GM12873 (cell line): ENCODE results near the gene SOX15.
A peak's percentile ranks its signal among the peaks of the same experiment; 100 is the strongest.

Source experiments
- TF ChIP-seq, protein P1 (sequence below): IDR thresholded peaks from 2 replicates; pipeline ENCODE4 v1.5.1; 2012; ENCODE audit warnings: low read depth, mild to moderate bottlenecking, moderate library complexity, low read length, control low read depth; ENCODE audit not compliant: insufficient read depth; ENCODE audit errors: missing control alignments

The SOX15 gene

DNA sequence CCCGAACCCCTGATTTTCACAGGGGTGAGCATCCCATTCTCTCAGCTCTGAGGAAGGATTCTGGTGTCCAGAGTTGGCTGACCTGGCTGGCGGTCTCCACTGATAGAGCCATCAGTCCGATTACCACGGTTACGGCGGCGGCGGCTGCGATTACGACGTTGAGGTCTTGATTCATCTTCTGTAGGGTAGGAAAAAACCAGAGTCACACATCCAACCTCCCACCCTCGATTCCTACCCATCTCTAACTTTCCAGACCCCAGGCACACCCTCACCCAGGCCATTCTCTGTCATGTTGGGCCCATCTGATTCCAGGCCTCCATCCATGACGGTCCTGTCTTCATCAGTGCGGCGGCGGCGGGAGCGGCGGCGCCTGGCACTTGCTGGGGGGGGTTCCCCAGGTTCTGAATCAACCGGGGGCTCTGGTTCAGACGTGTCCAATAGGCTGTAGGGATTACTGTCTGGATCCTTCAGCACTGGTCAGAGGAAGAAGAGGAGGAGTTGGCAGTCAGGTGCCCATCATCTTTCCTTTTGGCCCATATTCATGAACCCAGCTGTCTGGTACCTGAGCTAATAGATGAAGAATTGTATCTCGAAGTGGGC, 2.6 kb upstream of the SOX15 start:
- TF ChIP-seq, protein P1, sequence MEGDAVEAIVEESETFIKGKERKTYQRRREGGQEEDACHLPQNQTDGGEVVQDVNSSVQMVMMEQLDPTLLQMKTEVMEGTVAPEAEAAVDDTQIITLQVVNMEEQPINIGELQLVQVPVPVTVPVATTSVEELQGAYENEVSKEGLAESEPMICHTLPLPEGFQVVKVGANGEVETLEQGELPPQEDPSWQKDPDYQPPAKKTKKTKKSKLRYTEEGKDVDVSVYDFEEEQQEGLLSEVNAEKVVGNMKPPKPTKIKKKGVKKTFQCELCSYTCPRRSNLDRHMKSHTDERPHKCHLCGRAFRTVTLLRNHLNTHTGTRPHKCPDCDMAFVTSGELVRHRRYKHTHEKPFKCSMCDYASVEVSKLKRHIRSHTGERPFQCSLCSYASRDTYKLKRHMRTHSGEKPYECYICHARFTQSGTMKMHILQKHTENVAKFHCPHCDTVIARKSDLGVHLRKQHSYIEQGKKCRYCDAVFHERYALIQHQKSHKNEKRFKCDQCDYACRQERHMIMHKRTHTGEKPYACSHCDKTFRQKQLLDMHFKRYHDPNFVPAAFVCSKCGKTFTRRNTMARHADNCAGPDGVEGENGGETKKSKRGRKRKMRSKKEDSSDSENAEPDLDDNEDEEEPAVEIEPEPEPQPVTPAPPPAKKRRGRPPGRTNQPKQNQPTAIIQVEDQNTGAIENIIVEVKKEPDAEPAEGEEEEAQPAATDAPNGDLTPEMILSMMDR = no peak

DNA sequence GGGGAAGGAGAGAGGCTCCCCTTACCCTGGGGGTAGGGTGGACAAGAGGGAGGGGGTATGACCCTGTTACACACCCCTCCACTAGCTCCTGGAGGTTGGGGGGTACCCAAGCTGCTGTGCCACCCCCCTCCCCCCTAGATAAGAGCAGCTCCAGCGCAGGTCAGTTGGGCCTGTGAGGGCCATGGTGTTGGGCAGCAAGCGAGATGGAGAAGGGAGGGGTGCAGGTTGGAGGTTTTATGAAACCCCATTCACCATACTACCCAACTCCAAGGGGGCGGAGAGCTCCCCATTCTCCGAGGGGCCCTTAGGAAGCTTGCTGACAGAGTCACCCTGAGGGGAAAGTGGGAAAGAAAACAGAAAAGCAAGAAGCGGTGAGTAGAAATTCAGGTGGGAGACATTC, 1.7 kb upstream of the SOX15 start:
- TF ChIP-seq, protein P1 = no peak

DNA sequence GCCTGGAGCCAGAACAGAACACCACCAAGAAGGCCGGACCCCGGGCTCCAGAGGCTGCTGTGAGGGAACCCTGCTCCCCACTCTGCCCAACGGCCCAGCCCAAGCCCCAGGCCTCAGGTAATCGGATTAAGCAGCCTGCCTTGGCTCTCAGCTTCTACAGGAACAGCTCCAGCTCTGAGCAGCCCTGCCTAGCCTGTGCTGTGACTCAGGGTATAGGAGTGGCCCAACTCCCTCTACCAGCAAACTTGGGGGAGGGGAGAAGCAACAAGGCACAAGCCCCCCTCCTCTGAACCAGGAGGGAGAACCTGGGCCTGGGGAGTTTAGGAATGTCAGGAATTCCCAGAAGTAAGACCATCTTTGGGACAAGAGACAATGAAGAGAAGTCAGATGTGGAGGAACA, 849 bp upstream of the SOX15 start:
- TF ChIP-seq, protein P1 = no peak

DNA sequence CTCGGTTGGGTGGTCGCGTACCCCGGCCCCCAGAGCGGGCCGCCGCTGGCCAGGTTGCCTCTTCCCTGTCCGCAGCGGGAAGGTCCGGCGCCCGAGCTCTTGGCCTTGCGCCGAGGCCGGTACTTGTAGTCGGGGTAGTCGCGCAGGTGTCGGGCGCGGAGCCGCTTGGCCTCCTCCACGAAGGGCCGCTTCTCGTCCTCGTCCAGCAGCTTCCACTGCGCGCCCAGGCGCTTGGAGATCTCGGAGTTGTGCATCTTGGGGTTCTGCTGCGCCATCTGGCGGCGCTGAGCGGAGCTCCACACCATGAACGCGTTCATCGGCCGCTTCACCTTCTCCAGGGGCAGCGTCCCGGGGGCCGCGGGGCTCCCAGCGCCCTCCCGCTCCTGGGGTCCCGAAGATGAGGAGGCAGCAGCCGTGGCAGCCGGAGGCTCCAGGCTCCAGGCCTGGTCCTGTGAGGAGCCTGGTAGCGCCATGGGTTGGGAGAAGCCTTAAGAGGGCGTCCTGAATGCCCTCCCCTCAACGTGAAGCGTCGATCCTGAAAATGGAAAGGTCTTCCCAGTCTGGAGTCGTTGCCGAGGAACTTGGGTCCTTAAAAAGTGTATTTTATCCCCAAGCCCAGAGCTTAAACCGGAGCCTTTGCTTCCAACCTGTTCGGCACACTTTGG, 558 bp downstream of the SOX15 start:
- TF ChIP-seq, protein P1 = peak; percentile 89

DNA sequence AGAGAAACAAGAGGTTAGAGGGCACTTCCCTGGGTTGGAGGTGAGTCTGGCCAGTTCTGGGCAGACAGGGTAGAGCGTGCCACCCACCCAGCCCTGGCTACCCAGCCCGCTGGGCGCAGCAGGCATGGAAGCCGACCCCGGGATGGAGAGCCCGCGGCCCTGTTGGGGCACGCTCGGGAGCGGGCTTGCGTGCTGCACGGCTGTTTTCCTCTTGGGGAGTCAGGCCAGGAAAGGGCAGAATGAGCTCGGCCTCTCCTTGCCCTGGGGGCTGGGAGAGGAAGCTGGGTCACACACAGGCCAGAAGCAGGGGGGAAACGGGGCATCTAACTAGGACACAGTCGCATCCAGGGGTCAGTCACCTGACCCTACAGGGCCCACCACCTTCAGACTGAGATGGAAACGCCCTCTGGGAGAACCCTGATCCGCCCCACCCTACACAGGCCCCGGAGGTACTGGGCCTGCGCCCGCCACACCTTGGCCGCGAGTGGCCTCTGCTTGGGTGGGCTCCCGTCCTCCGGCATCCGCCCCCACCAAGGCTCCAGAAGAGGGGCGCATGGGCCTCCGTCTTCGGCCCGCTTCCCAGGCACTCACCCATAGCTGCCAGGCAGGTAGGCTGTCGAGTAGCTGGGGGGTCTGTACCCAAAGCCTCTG, 1.2 kb downstream of the SOX15 start:
- TF ChIP-seq, protein P1 = no peak

DNA sequence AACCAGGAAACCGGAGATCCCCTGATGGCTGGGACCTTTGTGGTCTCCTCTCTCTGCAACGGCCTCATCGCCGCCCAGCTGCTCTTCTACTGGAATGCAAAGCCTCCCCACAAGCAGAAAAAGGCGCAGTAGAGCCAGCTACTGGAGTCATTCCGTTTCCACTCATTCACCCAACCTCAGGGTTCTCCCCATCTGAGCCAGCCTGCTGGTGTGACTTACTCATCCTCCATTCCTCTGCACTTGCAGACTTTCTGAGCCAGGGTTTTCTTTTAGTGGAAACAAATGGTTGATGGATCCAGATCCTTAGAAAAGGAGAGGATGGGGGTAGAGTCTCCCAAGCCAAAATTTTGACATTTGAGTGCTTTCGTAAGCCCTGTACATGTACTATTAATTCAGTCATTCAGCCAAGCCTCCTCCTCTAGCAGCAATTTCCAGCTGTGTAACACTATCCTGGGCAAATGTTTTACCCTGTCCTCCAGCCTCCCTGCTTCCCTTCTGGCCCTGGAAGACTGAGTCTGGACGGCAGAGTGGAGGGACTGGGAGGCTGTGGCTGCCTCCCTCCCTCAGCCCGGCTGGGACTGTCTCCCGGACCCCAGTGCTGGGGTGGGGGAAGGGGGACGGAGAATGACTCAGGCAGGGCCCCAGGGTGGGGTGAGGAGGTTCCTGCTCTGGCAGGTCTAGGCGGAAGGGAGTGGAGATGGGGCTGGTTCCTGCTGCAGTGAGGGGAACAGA, 2.3 kb downstream of the SOX15 start:
- TF ChIP-seq, protein P1 = no peak
